Naive thymus-derived CD8-positive, alpha-beta T cell (primary cell): ENCODE measurements around the gene AGAP2. TPM values are rescaled to one million over a fixed set of nuclear protein-coding genes. Genes with fewer than 3 reads are reported as not detected.
"Not testable (repeated sequence)": the region's sequence is repeated elsewhere in the genome, so short reads cannot be mapped to it uniquely, and the experiment has no call there.

Experiments used
- ATAC-seq, 2 donors: fragments of 150-1000 bp; cut with Tn5 transposase in 1 of 2; sonication (Bioruptor Pico), chemical (Tn5 transposase) in 1 of 2; 1 replicate in 1 of 2; 2 replicates in 1 of 2; pipeline ENCODE4 v1.10.0; 2021; ENCODE audit warnings: mild to moderate bottlenecking in 2 of 2, moderate library complexity in 2 of 2
- POLR2A ChIA-PET: fragments of 350-600 bp; sonication (Branson Sonifier 250); formaldehyde crosslinking; loops from one replicate; lab custom pipeline; 2021; ENCODE audit warnings: antibody characterized with exemption; lab: Charles Lee
- DNase-seq, 10 donors: peaks; one replicate each; pipeline versions ENCODE4 v3.0.0 to v3.0.0-alpha.2; 2020 to 2022
- H3K27ac Mint-ChIP-seq, 10 donors: one replicate each; pipeline ENCODE4 v1.8.0; 2020 to 2022; ENCODE audit warnings: mild to moderate bottlenecking in 10 of 10, mixed read lengths in 10 of 10, moderate library complexity in 4 of 10, inconsistent platforms in 1 of 10
- H3K27me3 Mint-ChIP-seq, 5 donors: one replicate each; pipeline ENCODE4 v1.8.0; 2021 to 2022; ENCODE audit warnings: mixed read lengths in 5 of 5
- H3K36me3 Mint-ChIP-seq, 3 donors: one replicate each; pipeline ENCODE4 v1.8.0; 2020 to 2022; ENCODE audit warnings: mixed read lengths in 3 of 3, mild to moderate bottlenecking in 2 of 3, inconsistent platforms in 1 of 3
- H3K4me1 Mint-ChIP-seq, 4 donors: one replicate each; pipeline ENCODE4 v1.8.0; 2021 to 2022; ENCODE audit warnings: mixed read lengths in 4 of 4
- H3K4me3 Mint-ChIP-seq, 10 donors: one replicate each; pipeline ENCODE4 v1.8.0; 2020 to 2022; ENCODE audit warnings: mild to moderate bottlenecking in 10 of 10, mixed read lengths in 10 of 10, moderate library complexity in 6 of 10, inconsistent platforms in 1 of 10
- H3K9me3 Mint-ChIP-seq, 9 donors: one replicate each; pipeline ENCODE4 v1.8.0; 2020 to 2022; ENCODE audit warnings: mixed read lengths in 9 of 9, mild to moderate bottlenecking in 3 of 9, inconsistent platforms in 1 of 9, moderate library complexity in 1 of 9
- polyA plus RNA-seq, 3 donors: library from polyadenylated mRNA; unstranded; fragments of 300-500 nt; fragmentation: Illumina TruSeq; gene quantifications; one replicate each; pipeline ENCODE4 v1.2.3, GENCODE V29; 2021
- total RNA-seq, 8 experiments: library from RNA in 2 of 8; stranded (reverse) in 2 of 8; gene quantifications; one replicate each; pipeline ENCODE4 v1.2.3 and lab custom pipeline; 2021 to 2026

Gene AGAP2
- total and polyA plus RNA-seq, 5 experiments from 2014 or later: 4.3 to 58.8 (median 6.9) TPM

GRCh38 chr12:57717846-57718640, 20.5 kb downstream of the AGAP2 start:
- Mint-ChIP-seq H3K36me3 (peaks cover 6 to 63% (median 14%) of the 10 kb centered on the region in 3 donors), H3K27me3 (no peaks in the 10 kb centered on the region), H3K9me3 (no peaks in the 10 kb centered on the region), H3K4me3 (peak overlapping the region in 1 of 10 donors; percentile 14), H3K27ac (peak overlapping the region in 4 of 10 donors; percentile 27 to 66 (median 44)), H3K4me1 (peaks cover 12 to 21% (median 17%) of the 10 kb centered on the region in 4 donors)
- DNase-seq (no peak), ATAC-seq (no peak)
- POLR2A ChIA-PET: no interaction called here

- ATAC-seq: no peak
- Mint-ChIP-seq H3K36me3 (peaks cover 6 to 70% (median 14%) of the 10 kb centered on the region in 3 donors), H3K27ac (peak overlapping the region in 1 of 10 donors; percentile 37), H3K27me3 (no peaks in the 10 kb centered on the region), H3K4me1 (peaks cover 11 to 17% (median 13%) of the 10 kb centered on the region in 4 donors), H3K4me3 (no peak overlapping the region), H3K9me3 (no peaks in the 10 kb centered on the region)
- DNase-seq: no peak
- POLR2A ChIA-PET: no interaction called here
Measured at GRCh38 chr12:57717131-57717530, 21.4 kb downstream of the AGAP2 start.

- no peak for ATAC-seq
- Mint-ChIP-seq H3K4me3 (no peak overlapping the region), H3K27me3 (no peaks in the 10 kb centered on the region), H3K4me1 (peaks cover 6 to 10% (median 8%) of the 10 kb centered on the region in 4 donors), H3K9me3 (peaks cover 0 to 2% (median 0%) of the 10 kb centered on the region in 9 donors), H3K36me3 (peaks cover 6 to 72% (median 20%) of the 10 kb centered on the region in 3 donors), H3K27ac (peak overlapping the region in 1 of 10 donors; percentile 57)
- no peak for DNase-seq
- POLR2A ChIA-PET: interaction anchor here (0.6 kb wide), 1 partner anchor 249 kb away, joined by 5 read pairs; no protein-coding TSS in a partner anchor
Measured at GRCh38 chr12:57716305-57716704, 22.2 kb downstream of the AGAP2 start.

- no peak for ATAC-seq
- H3K36me3 Mint-ChIP-seq: peaks cover 6 to 73% (median 20%) of the 10 kb centered on the region in 3 donors
- peak overlapping the region in 5 of 10 donors; percentile 3 to 78 (median 72) for H3K27ac Mint-ChIP-seq
- no peak for DNase-seq
- peaks cover 0 to 2% (median 0%) of the 10 kb centered on the region in 9 donors for H3K9me3 Mint-ChIP-seq
- no peak overlapping the region for H3K4me3 Mint-ChIP-seq
- no peaks in the 10 kb centered on the region for H3K27me3 Mint-ChIP-seq
- POLR2A ChIA-PET: interaction anchor here (0.6 kb wide), 2 partner anchors 13 to 248 kb away, joined by 5 to 7 read pairs; no protein-coding TSS in a partner anchor
- H3K4me1 Mint-ChIP-seq: peaks cover 6 to 10% (median 8%) of the 10 kb centered on the region in 4 donors
Measured at GRCh38 chr12:57715786-57716185, 22.8 kb downstream of the AGAP2 start.

GRCh38 chr12:57715036-57715748, 23.4 kb downstream of the AGAP2 start:
- Mint-ChIP-seq H3K36me3 (peaks cover 6 to 70% (median 20%) of the 10 kb centered on the region in 3 donors), H3K27ac (peak overlapping the region in 2 of 10 donors; percentile 3 to 78)
- POLR2A ChIA-PET: interaction anchor here (0.6 kb wide), 2 partner anchors 14 to 865 kb away, joined by 3 to 7 read pairs; no protein-coding TSS in a partner anchor
- H3K27me3 Mint-ChIP-seq, H3K4me3 Mint-ChIP-seq, H3K4me1 Mint-ChIP-seq, ATAC-seq, H3K9me3 Mint-ChIP-seq, DNase-seq: not testable (repeated sequence)

- POLR2A ChIA-PET: interaction anchor here (0.7 to 0.9 kb wide), 2 partner anchors 10 to 495 kb away, joined by 4 to 5 read pairs; no protein-coding TSS in a partner anchor
- peaks cover 0 to 2% (median 0%) of the 10 kb centered on the region in 9 donors for H3K9me3 Mint-ChIP-seq
- H3K27ac Mint-ChIP-seq: peak overlapping the region in 2 of 10 donors; percentile 11 to 75
- DNase-seq (no peak), ATAC-seq (no peak)
- H3K36me3 Mint-ChIP-seq: peaks cover 0 to 63% (median 10%) of the 10 kb centered on the region in 3 donors
- no peaks in the 10 kb centered on the region for H3K27me3 Mint-ChIP-seq
- no peak overlapping the region for H3K4me3 Mint-ChIP-seq
- H3K4me1 Mint-ChIP-seq: peaks cover 0 to 7% (median 5%) of the 10 kb centered on the region in 4 donors
Measured at GRCh38 chr12:57713209-57713608, 25.3 kb downstream of the AGAP2 start.

- ATAC-seq: no peak
- H3K27me3 Mint-ChIP-seq: no peaks in the 10 kb centered on the region
- peaks cover 0 to 59% (median 7%) of the 10 kb centered on the region in 3 donors for H3K36me3 Mint-ChIP-seq
- H3K4me3 Mint-ChIP-seq: no peak overlapping the region
- H3K27ac Mint-ChIP-seq: no peak overlapping the region
- POLR2A ChIA-PET: no interaction called here
- peaks cover 0 to 2% (median 0%) of the 10 kb centered on the region in 9 donors for H3K9me3 Mint-ChIP-seq
- peaks cover 0 to 7% (median 5%) of the 10 kb centered on the region in 4 donors for H3K4me1 Mint-ChIP-seq
- DNase-seq: no peak
Measured at GRCh38 chr12:57712701-57713100, 25.8 kb downstream of the AGAP2 start.

- Mint-ChIP-seq H3K36me3 (peaks cover 5 to 71% (median 24%) of the 10 kb centered on the region in 3 donors), H3K4me1 (peaks cover 0 to 7% (median 0%) of the 10 kb centered on the region in 4 donors), H3K4me3 (no peak overlapping the region), H3K27ac (no peak overlapping the region), H3K27me3 (no peaks in the 10 kb centered on the region), H3K9me3 (peaks cover 0 to 6% (median 3%) of the 10 kb centered on the region in 9 donors)
- DNase-seq (no peak), ATAC-seq (no peak)
- POLR2A ChIA-PET: interaction anchor here (0.7 to 1.0 kb wide), 2 partner anchors 15 to 218 kb away, joined by 3 read pairs; partner anchors contain the start of gene OS9
Measured at GRCh38 chr12:57708296-57708695, 30.2 kb downstream of the AGAP2 start.

- peak overlapping the region in 3 of 10 donors; percentile 21 to 23 (median 22) for H3K27ac Mint-ChIP-seq
- POLR2A ChIA-PET: interaction anchor here (0.7 to 1.5 kb wide), 2 partner anchors 13 to 38 kb away, joined by 3 read pairs; partner anchors contain the start of genes OS9 and TSPAN31
Measured at GRCh38 chr12:57707250-57707649, 31.3 kb downstream of the AGAP2 start.

GRCh38 chr12:57700317-57700716, 38.2 kb downstream of the AGAP2 start:
- no peak overlapping the region for H3K4me3 Mint-ChIP-seq
- H3K9me3 Mint-ChIP-seq: peaks cover 0 to 14% (median 3%) of the 10 kb centered on the region in 9 donors
- peaks cover 10 to 34% (median 17%) of the 10 kb centered on the region in 4 donors for H3K4me1 Mint-ChIP-seq
- H3K27ac Mint-ChIP-seq: peak overlapping the region in 3 of 10 donors; percentile 30 to 73 (median 58)
- H3K27me3 Mint-ChIP-seq: no peaks in the 10 kb centered on the region
- H3K36me3 Mint-ChIP-seq: peaks cover 18 to 87% (median 45%) of the 10 kb centered on the region in 3 donors
- ATAC-seq (no peak), DNase-seq (no peak)
- POLR2A ChIA-PET: interaction anchor here (0.7 to 1.0 kb wide), 3 partner anchors 21 to 30 kb away, joined by 3 to 5 read pairs (median 4); no protein-coding TSS in a partner anchor

More at GRCh38 chr12:57707250-57707649, 31.3 kb downstream of the AGAP2 start:
- H3K36me3 Mint-ChIP-seq: peaks cover 15 to 73% (median 34%) of the 10 kb centered on the region in 3 donors
- DNase-seq: no peak
- H3K27me3 Mint-ChIP-seq: no peaks in the 10 kb centered on the region
- ATAC-seq: no peak
- H3K9me3 Mint-ChIP-seq: peaks cover 0 to 14% (median 3%) of the 10 kb centered on the region in 9 donors
- no peak overlapping the region for H3K4me3 Mint-ChIP-seq
- H3K4me1 Mint-ChIP-seq: peaks cover 0 to 11% (median 0%) of the 10 kb centered on the region in 4 donors

GRCh38 chr12:57698414-57698813, 40.1 kb downstream of the AGAP2 start:
- Mint-ChIP-seq H3K36me3 (peaks cover 14 to 71% (median 29%) of the 10 kb centered on the region in 3 donors), H3K9me3 (peaks cover 0 to 8% (median 0%) of the 10 kb centered on the region in 9 donors), H3K4me3 (no peak overlapping the region), H3K4me1 (peaks cover 10 to 34% (median 17%) of the 10 kb centered on the region in 4 donors), H3K27ac (peak overlapping the region in 1 of 10 donors; percentile 7), H3K27me3 (no peaks in the 10 kb centered on the region)
- ATAC-seq: no peak
- no peak for DNase-seq
- POLR2A ChIA-PET: no interaction called here

GRCh38 chr12:57697076-57697475, 41.5 kb downstream of the AGAP2 start:
- ATAC-seq (no peak), DNase-seq (no peak)
- H3K27ac Mint-ChIP-seq: peak overlapping the region in 2 of 10 donors; percentile 23 to 61
- H3K4me1 Mint-ChIP-seq: peaks cover 10 to 29% (median 18%) of the 10 kb centered on the region in 4 donors
- H3K9me3 Mint-ChIP-seq: no peaks in the 10 kb centered on the region
- H3K4me3 Mint-ChIP-seq: no peak overlapping the region
- peaks cover 1 to 59% (median 16%) of the 10 kb centered on the region in 3 donors for H3K36me3 Mint-ChIP-seq
- H3K27me3 Mint-ChIP-seq: peaks cover 0 to under 1% (median 0%) of the 10 kb centered on the region in 5 donors
- POLR2A ChIA-PET: no interaction called here
